HG02610 (cell line): ENCODE data around the gene TARS2.

Experiments
- ATAC-seq: cut with Tn5 transposase; IDR thresholded peaks from one replicate; pipeline ENCODE4 v1.9.1; 2021; ENCODE audit warnings: mild to moderate bottlenecking, moderate library complexity; ENCODE audit not compliant: unreplicated experiment

The TARS2 gene

GRCh38 chr1:150486966-150487762 lies at the start of gene TARS2:
Gene TARS2 (plus strand): TSS chr1:150487419. CDS start chr1:150487451, 32 bp downstream.
- peak; percentile 99 for ATAC-seq

- no peak for ATAC-seq
Measured at GRCh38 chr1:150441121-150441520, 46.1 kb upstream of the TARS2 start.

GRCh38 chr1:150444232-150444631 lies 43.0 kb upstream of the TARS2 start:
- no peak for ATAC-seq

GRCh38 chr1:150456146-150456647 lies 31.0 kb upstream of the TARS2 start:
- no peak for ATAC-seq

GRCh38 chr1:150464422-150464826 lies 22.8 kb upstream of the TARS2 start:
- ATAC-seq, result no peak

- ATAC-seq, result no peak
Measured at GRCh38 chr1:150466964-150467363, 20.3 kb upstream of the TARS2 start.

- no peak for ATAC-seq
Measured at GRCh38 chr1:150469291-150469690, 17.9 kb upstream of the TARS2 start.

- ATAC-seq, result no peak
Measured at GRCh38 chr1:150472601-150473200, 14.5 kb upstream of the TARS2 start.

- ATAC-seq, result no peak
Measured at GRCh38 chr1:150473659-150474058, 13.6 kb upstream of the TARS2 start.

GRCh38 chr1:150474869-150475268 lies 12.3 kb upstream of the TARS2 start:
- no peak for ATAC-seq

GRCh38 chr1:150476754-150477153 lies 10.5 kb upstream of the TARS2 start:
- no peak for ATAC-seq

- ATAC-seq, result no peak
Measured at GRCh38 chr1:150477320-150477719, 9.9 kb upstream of the TARS2 start.

GRCh38 chr1:150477733-150478132 lies 9.5 kb upstream of the TARS2 start:
- ATAC-seq, result no peak

GRCh38 chr1:150479370-150479769 lies 7.8 kb upstream of the TARS2 start:
- ATAC-seq, result no peak

GRCh38 chr1:150479927-150480352 lies 7.3 kb upstream of the TARS2 start:
- no peak for ATAC-seq

GRCh38 chr1:150484431-150484830 lies 2.8 kb upstream of the TARS2 start:
- no peak for ATAC-seq

- ATAC-seq, result no peak
Measured at GRCh38 chr1:150484861-150485260, 2.4 kb upstream of the TARS2 start.

- no peak for ATAC-seq
Measured at GRCh38 chr1:150487763-150488115, 520 bp downstream of the TARS2 start.

- ATAC-seq, result no peak
Measured at GRCh38 chr1:150493175-150493574, 6.0 kb downstream of the TARS2 start.

- no peak for ATAC-seq
Measured at GRCh38 chr1:150498342-150498741, 11.1 kb downstream of the TARS2 start.

- no peak for ATAC-seq
Measured at GRCh38 chr1:150505431-150505830, 18.2 kb downstream of the TARS2 start.
